HFFc6 (cell line): ENCODE results near the gene CELF1. TPM values are rescaled to one million over a fixed set of nuclear protein-coding genes. Genes with fewer than 3 reads are reported as not detected.

Experiments
- DNase-seq: peaks from one replicate; pipeline ENCODE4 v3.0.0-alpha.2; 2018
- H3K27ac Mint-ChIP-seq: 2 replicates; pipeline ENCODE4 v1.8.0; 2020; ENCODE audit warnings: mild to moderate bottlenecking, mixed read lengths
- H3K27me3 Mint-ChIP-seq: 2 replicates; pipeline ENCODE4 v1.8.0; 2021; ENCODE audit warnings: mild to moderate bottlenecking, moderate library complexity, mixed read lengths; ENCODE audit not compliant: insufficient read depth
- H3K36me3 Mint-ChIP-seq: 2 replicates; pipeline ENCODE4 v1.8.0; 2021; ENCODE audit warnings: low read depth, mixed read lengths
- H3K4me1 Mint-ChIP-seq: 2 replicates; pipeline ENCODE4 v1.8.0; 2020; ENCODE audit warnings: low read depth, mixed read lengths
- H3K4me3 Mint-ChIP-seq: 2 replicates; pipeline ENCODE4 v1.8.0; 2020; ENCODE audit warnings: mild to moderate bottlenecking, moderate library complexity, mixed read lengths
- H3K9me3 Mint-ChIP-seq: 2 replicates; pipeline ENCODE4 v1.8.0; 2020; ENCODE audit warnings: mild to moderate bottlenecking, mixed read lengths
- total RNA-seq, 6 experiments: library from RNA; stranded (reverse); fragmentation: NEBNext Ultra II Directional; extraction: Animal tissue kit (Norgen Biotek cat#: 25700); gene quantifications; 2 replicates in 1 of 6; 3 replicates in 5 of 6; pipeline ENCODE4 v1.2.3, GENCODE V29; 2021
- TF ChIP-seq, protein P1 (sequence below): fragments of 200-600 bp; sonication (generic); IDR thresholded peaks from 2 replicates; pipeline ENCODE4 v1.5.0; 2021; ENCODE audit warnings: antibody characterized with exemption, mild to moderate bottlenecking

Gene CELF1
- total RNA-seq, 6 experiments from 2014 or later = 103 to 131 (median 120) TPM

DNA sequence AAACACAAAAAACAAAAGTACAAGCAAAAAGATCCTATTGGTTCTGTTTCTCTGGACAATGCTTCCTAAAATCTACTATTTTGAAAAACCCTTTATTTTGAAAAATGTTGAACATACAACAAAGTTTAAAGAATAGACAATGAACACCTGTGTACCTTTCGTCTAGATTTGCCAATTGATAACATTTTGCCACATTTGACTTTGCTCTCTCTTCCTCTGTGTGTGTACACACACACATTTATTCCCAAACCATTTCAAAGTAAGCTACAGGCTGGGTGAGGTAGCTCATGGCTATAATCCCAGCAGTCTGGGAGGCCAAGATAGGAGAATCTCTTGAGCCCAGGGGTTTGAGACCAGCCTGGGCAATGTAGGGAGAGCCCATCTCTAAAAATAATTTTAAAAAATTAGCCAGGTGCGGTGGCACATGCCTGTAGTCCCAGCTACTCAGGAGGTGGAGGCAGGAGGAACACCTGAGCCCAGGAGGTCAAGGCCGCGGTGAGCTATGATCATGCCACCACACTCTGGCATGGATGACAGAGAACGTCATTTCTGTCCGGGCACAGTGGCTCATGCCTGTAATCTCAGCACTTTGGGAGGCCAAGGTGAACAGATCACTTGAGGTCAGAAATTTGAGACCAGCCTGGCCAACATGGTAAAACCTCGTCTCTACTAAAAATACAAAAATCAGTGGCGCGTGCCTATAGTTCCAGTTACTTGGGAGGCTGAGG, 121.4 kb downstream of the CELF1 start:
- H3K4me3 Mint-ChIP-seq = no peak overlapping the region
- no peaks in the 10 kb centered on the region; the same call in 1 of the 2 replicates for H3K36me3 Mint-ChIP-seq
- no peaks in the 10 kb centered on the region for H3K27me3 Mint-ChIP-seq
- no peaks in the 10 kb centered on the region for H3K9me3 Mint-ChIP-seq
- H3K27ac Mint-ChIP-seq = no peak overlapping the region
- peaks cover 18% of the 10 kb centered on the region for H3K4me1 Mint-ChIP-seq
- TF ChIP-seq, protein P1, sequence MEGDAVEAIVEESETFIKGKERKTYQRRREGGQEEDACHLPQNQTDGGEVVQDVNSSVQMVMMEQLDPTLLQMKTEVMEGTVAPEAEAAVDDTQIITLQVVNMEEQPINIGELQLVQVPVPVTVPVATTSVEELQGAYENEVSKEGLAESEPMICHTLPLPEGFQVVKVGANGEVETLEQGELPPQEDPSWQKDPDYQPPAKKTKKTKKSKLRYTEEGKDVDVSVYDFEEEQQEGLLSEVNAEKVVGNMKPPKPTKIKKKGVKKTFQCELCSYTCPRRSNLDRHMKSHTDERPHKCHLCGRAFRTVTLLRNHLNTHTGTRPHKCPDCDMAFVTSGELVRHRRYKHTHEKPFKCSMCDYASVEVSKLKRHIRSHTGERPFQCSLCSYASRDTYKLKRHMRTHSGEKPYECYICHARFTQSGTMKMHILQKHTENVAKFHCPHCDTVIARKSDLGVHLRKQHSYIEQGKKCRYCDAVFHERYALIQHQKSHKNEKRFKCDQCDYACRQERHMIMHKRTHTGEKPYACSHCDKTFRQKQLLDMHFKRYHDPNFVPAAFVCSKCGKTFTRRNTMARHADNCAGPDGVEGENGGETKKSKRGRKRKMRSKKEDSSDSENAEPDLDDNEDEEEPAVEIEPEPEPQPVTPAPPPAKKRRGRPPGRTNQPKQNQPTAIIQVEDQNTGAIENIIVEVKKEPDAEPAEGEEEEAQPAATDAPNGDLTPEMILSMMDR = no peak
- no peak for DNase-seq

DNA sequence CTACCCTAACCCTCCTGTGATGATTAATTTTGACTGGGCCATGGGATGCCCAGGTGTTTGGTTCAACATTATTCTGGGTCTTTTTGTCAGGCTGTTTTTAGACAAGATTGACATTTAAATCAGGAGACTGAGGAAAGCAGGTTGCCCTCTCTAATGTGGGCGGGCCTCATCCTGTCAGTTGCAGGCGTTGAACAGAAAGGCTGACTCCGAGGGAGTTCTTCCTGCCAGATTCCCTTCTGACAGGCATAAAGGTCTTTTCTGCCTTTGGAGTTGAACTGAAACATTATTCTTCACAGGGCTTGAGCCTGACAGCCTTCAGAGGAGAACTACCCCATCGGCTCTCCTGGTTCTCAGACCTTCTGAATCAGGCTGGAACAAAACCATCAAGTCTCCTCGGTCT, 122.4 kb downstream of the CELF1 start:
- TF ChIP-seq, protein P1 = no peak
- Mint-ChIP-seq H3K36me3 (peaks cover 9% of the 10 kb centered on the region), H3K27ac (no peak overlapping the region), H3K27me3 (peaks cover 2% of the 10 kb centered on the region), H3K4me3 (no peak overlapping the region), H3K4me1 (peaks cover 23% of the 10 kb centered on the region), H3K9me3 (no peaks in the 10 kb centered on the region)
- no peak for DNase-seq

DNA sequence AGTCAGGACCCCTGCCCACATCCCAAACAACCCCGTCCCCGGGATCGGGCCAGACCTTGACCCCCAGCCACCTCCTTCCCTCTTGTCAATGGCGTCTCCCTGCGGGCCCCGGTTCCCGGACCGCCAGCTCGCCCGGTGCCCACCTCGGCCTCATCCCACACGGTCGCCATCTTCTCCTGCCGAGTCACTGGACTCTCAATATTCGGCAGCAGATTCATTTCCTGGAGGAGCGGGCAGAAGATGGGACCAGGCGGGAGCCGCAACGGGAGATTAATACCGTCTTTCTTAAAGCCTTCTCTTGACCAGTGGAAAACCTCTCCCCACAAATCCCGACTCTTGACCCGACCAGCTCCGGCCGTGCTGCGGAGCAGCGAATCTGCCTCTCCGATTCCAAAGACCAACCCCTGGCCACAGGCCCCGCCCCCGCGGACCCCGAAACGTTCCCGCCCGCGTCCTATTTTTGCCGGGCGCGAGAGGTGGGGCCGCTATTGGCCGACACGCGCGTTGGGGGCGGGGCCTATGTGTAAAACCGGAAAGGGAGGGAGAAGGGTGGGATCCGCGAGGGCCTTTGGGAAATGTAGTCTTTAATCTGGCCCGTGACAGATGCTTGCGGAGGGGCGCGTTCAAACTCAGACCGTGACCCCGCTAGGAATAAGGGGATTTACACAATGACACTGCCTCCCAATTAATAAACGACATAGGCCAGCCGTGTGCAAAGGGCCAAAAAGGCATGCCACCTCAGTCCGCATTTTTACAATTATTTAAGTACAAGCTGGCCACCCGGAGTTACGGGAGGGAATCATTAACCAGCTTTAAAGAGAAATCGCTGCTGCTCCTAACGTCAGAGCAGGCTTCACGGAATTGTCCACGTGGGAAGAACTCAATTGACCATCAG, 126.6 kb downstream of the CELF1 start, which contains the start of gene PSMC3:
PSMC3 (minus strand) TSS at position 378 of the 895 bp plus-strand sequence; CDS start at position 218, 160 bp downstream.
- peak; percentile 95 for DNase-seq
- Mint-ChIP-seq H3K4me3 (peak within 1 kb of the TSS; percentile 99), H3K36me3 (peaks cover 28% of the 10 kb centered on the region), H3K27me3 (peaks cover 2% of the 10 kb centered on the region), H3K9me3 (no peaks in the 10 kb centered on the region), H3K4me1 (peaks cover 26% of the 10 kb centered on the region), H3K27ac (peak within 1 kb of the TSS; percentile 100)
- TF ChIP-seq, protein P1 = no peak

DNA sequence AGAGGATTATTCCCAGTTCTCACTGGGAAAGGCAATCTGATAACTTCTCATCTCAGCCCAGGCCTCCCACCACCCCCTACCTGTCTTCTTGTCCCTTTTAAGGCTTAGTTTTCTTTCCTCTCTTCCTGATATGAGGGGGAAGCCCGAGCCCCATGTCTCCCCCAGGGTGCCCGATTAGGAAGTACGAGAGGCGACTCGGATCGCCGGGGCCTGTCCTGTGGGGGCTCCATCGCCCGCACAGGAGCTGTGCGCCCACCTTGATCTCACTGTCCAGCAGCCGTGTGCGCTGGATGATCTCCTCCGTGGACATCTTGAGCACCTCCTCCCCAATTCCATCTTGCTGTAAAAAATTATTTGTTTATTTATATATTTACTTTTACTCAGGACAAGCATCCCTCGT, 127.3 kb downstream of the CELF1 start:
- DNase-seq = no peak
- Mint-ChIP-seq H3K27me3 (peaks cover 2% of the 10 kb centered on the region), H3K36me3 (peaks cover 28% of the 10 kb centered on the region), H3K9me3 (no peaks in the 10 kb centered on the region), H3K4me3 (peak overlapping the region; percentile 99), H3K27ac (peak overlapping the region; percentile 100), H3K4me1 (peaks cover 26% of the 10 kb centered on the region)
- TF ChIP-seq, protein P1 = no peak

DNA sequence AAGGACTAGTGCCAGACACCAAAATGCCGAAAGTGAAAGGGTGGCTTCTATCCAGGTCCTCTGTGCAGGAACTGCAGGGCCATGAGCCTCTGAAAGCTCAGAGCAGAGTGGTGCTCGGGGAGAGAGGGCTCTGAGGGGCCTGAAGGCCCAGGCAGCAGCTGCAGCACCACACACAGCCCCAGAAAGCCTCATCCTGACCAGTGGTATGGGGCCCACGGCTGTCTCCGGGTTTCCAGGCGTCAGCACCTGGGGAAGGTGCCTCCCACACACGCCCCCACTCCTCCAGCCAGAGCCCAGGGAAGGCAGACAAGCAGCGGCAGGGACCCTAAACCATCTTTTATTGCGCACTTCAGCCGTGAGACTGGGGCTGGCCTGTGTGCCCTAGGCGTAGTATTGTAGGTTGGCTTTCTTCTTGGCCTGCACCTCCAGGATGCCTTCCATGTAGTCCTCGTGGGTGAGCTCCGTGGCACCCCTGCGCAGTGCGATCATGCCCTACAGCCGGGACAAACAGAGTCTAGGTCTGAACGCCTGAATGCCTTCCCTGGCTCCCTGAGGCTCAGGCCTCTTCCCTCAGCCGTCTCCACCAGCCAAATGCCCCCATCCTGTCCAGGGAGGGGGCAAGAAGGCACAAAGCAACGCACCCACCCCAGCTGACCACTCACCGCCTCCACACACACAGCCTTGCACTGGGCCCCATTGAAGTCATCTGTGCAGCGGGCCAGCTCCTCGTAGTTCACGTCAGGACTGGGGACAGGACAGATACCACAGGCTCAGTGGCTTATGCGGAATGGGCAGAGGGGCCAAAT, 134.3 kb downstream of the CELF1 start:
- Mint-ChIP-seq H3K36me3 (peaks cover 26% of the 10 kb centered on the region), H3K4me1 (peaks cover 36% of the 10 kb centered on the region), H3K27ac (peak overlapping the region; percentile 68), H3K27me3 (peaks cover 9% of the 10 kb centered on the region; the same call in 1 of the 2 replicates), H3K4me3 (peak overlapping the region; percentile 42; the same call in 1 of the 2 replicates), H3K9me3 (no peaks in the 10 kb centered on the region)
- TF ChIP-seq, protein P1 = no peak
- DNase-seq = no peak
